HG02981 (cell line): ENCODE measurements around the gene NCR2.

Source experiments
- ATAC-seq: cut with Tn5 transposase; IDR thresholded peaks from one replicate; pipeline ENCODE4 v1.9.1; 2021; ENCODE audit warnings: mild to moderate bottlenecking, moderate library complexity; ENCODE audit not compliant: unreplicated experiment

Gene NCR2

DNA sequence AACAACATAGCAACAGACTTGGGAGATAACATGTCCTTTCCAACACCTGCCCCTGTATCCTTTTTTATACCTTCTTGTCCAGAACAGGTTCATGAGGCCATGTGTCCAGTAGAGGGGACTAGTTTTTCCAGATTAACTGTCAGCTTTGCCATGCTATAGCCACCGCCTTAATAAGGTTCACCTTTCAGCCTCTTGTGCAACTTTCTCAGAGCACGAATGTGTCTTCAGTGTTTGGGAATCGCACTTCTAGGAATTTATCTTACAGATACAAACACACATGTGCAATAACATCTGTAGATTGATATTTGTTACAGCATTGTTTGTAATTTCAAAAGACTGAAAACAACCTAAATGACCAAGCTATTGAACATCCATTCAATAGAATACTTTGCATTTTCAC is 21.4 kb downstream of the NCR2 start:
- ATAC-seq = no peak

DNA sequence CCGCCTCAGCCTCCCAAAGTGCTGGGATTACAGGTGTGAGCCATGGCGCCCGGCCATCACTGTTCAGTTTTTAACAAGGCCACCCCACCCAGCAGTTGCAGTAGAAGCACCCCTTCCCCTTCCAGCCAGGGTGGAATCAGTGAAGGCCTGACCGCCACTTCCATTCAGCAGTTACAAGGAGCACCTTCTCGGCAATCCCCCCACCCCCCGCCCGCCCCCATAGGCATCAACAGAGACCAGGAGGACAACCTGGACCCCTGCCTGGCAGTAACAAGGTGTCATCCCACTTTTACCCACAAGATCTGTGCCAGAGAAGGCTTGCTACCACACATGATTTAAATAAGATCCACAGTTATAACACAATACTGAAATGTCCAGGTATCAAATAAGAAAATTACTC is 23.1 kb downstream of the NCR2 start:
- no peak for ATAC-seq

DNA sequence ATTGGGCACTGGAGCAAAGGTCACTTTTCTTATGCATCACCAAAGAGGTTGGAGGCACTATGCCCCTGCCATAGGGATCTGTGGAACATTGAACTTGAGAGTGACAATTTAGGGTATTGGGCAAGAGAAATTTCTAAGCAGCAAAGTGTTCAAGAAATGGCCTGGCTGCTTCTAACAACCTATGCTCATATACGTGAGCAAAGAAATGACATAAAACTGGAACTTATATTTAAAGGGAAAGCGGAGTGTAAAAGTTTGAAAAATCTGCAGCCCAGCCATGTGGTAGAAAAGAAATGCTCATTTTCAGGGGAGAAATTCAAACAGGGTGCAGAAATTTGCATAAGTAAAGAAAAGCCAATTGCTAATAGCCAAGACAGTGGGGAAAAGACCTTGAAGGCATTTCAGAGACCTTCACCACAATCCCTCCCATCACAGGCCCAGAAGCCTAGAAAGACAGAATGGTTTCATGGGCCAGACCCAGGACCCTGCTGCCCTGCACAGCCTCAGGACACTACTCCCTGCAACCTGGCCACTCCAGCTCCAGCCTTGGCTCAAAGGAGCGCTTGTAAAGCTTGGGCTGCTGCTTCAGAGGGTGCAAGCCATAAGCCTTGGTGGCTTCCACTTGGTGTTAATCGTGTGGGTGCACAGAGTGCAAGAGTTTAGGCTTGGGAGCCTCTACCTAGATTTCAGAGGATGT is 24.4 kb downstream of the NCR2 start:
- no peak for ATAC-seq

DNA sequence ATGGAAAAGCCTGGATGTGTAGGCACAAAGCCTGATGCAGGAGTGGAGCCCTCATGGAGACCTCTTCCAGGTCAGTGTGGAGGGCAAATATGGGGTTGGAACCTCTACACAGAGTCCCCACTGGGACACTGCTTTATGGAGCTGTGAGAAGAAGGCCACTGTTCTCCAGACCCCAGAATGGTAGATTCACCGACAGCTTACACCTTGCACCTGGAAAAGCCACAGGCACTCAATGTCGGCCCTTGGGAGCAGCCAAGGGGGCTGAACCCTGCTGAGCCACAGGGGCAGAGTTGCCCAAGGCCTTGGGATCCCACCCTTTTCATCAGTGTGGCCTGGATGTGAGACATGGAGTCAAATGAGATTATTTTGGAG is 24.9 kb downstream of the NCR2 start:
- no peak for ATAC-seq

DNA sequence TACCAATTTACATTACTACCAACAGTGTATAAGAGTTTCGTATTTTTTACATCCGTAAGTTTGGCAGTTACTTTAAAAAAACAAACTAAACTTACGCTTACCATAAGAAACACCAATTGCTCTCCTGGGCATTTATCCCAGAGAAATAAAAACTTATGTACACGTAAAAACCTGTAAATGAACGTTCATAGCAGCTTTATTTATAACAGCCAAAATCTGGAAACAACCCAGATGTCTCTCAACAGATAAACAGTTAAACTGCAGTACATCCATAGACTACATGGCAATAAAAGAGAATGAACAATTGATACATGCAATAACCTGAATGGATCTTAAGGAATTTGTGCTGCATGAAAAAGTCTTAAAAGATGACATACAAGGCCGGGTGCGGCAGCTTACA is 30.7 kb downstream of the NCR2 start:
- no peak for ATAC-seq

DNA sequence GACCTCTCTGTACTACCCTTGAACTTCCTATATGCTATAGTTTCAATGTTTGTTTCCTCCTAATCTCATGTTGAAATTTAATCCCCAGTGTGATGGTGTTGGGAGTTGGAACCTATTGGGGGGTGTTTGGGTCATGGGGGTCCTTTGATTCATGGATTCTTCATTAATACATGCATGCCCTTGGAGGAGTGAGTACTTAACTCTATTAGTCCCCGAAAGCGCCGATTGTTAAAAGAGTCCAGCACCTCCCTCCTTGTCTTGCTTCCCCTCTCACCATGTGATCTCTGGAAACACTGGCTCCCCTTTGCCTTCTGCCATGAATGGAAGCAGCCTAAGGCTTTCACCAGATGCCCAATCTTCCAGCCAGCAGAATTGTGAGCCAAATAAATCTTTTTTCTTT is 31.7 kb downstream of the NCR2 start:
- ATAC-seq = no peak

DNA sequence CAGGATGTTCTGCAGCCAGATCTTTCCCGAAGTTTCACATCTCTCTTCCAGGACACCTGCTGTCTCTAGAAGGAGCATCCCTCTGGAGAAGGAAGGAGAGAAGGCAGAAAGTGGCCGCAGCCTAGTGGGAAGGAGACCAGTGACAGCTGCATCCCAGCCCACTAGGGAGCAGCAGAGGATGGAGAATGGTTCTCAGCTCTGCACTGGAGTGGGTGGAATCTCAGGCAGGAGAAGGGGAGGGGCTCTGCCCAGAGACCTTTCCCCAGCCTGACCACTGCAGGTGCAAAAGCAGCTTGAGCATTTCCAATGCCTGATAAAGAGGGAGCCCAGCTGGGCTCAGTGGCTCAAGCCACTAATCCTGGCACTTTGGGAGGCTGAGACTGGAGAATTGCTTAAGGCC is 32.3 kb downstream of the NCR2 start:
- no peak for ATAC-seq

DNA sequence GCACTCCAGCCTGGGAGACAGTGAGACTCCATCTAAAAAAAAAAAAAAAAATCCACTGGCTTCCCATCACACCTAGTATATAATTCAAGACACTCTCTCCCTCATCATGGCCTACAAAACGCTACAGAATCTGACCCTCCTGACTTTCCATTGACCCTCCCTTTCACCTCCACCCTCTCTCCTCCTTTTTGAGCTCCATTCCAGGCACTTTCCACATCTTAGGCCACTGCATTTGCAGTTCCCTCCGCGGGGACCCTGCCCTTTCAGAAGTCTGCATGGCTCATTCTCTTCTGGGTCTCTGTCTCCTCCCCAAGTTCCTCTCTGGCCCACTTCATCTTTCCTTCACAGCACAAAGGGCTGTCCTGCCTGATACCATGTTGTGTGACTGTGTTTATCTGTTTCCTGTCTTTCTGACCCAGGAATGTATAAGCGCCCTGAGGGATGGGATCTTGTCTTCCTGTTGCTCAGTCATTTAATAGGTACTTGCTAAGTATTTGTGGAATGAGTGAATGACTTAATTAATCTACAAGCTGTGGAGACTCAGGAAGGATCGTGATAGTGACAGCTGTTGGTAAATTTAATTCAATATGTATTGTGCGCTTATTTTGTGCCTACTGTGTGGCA is 35.2 kb downstream of the NCR2 start:
- no peak for ATAC-seq

DNA sequence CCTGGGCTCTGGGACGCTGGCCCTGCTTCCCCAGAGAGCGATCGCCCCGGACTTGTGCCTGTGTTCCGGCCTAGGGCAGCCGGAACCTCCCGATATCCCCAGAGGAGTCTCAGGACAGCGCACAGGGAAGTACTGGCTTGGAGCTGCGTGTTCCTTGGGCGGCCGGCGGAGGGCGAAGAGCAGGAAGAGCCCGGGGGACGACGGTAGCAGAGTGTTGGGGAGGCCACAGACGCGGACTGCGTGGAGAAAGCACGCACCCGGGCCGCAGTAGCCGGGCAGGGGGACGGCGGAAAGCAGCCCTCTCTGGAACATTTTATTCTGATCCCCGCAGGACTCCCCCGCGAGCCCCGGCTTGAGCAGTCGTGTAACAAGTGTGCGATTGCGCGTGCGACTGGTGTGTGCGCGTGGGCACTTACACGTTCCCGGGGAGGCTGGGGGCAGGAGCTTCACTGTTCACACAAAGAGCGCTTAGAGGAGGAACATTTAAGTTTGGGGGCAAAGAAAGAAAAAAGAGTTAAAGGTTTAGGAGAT is 36.1 kb downstream of the NCR2 start:
- no peak for ATAC-seq

DNA sequence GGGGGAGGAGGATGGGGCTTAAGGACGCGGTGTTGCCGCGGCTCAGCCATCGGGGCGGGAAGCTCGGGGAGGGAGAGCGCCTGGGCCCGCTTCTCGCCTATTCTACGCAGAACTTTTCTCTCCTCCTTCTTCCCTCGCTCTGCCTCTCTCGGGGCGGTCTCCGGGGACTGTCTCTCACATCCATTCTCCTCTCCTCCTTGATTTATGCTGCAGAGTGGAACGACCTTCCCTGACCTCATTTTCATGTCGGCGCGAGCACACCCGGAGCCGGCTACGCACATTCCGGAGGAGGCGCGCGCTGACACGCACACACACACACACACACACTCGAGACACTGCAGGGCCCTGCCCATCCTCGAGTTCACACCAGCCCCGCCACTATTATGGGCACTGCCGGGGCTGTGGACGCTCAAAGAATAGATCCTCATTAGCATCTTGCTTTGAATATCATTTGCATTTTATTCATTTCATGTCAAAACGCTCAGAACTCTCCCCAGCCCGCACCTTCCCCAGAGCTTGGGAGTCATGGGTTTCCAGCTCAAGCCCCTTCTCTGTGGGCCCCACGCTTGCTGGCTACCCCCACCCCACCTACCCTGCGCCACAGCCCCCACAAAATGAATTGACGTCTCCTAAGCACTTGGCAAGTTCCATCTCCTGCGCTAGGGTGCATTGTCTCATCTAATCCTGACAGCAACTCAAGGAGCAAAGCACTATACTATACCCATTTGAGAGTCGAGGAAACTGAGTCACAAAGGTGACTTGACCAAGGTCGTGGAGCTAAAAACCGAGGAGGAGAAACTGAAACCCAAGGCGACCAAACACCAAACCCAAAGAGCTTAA is 36.8 kb downstream of the NCR2 start:
- no peak for ATAC-seq

DNA sequence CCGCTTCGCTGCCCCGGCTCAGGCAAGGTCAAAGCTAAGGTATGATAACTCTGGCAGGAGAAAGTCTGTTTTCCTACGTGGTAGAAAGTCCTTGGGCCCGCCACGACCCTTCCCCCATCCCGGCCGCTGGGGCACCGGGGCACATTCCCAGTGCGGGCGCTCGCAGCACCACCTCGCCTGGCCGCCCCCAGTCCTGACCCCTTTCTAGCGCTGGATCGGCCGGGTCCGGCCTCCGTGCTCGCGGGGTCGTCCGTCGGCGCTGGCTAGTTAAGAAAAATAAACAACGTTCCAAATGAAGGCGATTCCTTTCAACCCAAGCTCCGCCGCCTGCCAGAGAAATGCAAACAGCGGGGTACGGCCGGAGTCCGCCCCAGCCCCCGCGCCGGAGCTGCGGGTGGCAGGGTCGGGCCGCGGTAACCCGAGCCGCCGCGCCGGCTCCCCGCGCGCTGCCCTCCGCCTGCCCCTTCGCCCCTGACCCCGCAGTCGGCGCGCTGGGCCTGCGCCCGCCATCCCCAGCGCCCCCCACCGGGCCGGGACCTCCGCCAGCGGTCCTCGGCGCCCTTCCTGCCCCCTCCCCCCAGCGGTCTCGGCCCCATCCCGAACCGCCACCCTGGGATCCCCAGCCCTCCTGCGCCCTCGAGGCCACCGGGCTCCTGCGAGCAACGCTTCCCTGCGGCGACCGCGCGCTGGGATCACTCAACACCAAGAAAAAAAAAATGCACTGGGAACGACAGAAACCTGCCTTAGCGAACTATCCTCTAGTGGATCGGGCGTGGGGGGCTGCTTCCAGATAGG is 37.6 kb downstream of the NCR2 start:
- no peak for ATAC-seq

DNA sequence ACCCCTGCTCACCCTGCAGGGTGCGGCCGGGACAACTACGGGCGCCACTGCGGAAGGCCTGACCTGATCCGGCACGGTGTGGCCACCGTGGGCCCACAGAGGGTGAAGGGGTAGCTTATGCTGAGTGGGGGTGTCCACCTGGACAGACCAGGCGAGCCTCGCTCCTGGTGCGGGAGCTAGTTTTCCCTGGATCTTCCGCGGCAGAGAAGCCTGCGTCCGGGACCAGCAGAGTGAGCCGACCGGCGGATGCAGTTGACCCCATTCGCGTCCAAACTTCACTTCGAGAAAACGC is 38.2 kb downstream of the NCR2 start:
- no peak for ATAC-seq

DNA sequence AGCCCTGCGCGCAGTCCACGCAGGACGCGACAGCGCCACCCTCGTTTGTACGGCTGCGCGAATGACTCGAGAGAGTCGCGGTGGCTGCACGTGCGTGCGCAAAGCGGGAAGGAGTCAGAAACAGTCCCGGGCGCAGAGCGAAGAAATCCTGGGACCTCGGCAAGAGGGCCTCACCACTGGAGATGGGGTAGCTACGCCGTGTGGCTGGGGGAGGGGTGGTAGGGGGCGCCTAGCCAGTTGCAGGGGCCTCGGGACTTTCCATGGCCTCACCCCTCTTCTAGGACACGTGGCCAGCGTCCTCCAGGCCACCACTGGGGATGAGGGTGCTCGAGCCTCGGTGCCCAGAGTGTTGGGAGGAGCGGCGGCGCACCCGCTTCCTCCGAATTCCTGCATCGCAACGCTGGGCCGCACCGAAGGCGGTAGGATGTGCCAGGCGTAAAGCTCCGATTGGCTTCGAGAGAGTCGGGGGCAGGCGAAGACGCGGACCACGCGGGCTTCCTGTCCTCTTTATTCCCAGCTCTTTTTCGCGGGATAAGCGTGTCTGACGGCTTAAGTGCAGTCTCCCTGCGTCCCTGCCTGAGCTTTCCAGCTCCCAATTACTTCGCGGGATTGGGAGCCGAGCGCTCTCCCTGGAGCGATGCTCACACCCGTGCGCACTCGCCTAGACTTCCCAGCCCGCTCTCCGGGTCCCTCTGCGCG is 38.7 kb downstream of the NCR2 start:
- ATAC-seq = no peak

DNA sequence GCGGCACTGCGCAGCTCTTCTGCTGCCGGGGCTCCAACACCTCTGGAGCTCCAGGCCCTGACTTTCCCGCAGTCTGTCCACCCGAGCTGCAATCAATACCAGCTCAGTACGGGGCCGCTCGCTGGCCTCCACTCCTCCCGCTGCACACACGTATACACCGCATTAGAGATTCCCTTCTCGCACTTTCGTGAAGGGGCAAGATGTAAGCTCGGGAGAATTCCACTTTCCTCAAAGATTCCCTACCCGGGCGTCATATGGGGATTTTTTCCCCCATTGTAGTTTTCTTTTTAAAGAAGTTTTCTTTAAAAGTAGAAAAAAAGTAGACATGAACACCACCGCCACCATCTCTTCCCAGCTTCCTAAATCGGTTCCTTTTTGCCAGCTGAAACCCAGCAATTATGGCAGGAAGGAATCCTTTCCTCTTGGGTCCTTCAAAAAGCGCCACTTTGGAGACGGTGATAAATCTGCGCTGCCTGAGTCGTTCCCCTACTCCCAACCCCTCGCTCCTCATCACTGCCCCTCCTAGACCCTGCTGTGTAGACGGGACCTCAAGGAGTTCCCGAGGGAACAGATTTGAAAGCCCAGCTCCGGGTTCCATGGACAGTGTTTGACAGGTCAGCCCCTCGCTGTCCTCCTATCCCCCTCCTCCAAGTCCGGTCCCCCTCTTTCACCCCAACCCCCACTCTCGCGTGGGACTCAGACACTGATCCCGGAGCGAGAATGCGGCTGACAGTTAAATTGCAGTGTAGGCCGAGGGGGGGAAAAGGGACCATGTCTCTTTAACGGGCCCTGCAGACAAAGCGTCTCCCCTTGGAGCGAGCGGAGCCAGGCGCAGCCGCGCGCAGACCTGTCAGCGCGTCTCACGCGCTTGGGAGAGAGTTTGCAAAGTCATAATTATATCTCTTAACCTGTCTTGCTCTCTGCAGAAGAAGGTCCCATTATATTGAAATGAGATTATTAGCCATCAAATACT is 39.5 kb downstream of the NCR2 start:
- ATAC-seq = no peak

DNA sequence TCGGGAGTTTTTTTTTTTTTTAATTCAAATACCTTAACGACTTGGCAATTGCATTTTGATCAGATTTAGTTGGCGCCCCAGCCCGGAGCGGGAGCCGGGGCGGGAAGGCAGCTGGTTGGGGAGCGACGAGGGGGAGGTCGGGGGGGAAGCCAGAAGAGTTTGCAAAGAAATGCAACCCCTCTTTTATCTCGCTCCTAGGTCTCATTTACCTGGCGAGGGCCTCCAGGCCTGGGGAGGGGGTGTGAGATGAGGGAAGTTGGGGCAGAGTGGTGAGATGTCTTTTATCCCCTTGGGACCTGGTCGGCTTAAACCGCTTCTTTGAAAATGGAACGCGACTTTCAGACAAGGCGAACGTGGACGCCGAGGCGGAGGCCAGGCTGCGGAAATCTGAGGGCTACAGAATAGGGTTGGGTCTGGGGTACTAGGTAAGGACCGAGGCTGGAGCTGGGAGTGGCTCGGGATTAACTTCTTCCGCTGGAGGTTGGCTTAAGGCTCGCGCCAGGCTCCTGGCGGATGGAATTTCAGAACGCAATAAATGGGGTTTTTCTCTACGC is 40.3 kb downstream of the NCR2 start:
- ATAC-seq = no peak

DNA sequence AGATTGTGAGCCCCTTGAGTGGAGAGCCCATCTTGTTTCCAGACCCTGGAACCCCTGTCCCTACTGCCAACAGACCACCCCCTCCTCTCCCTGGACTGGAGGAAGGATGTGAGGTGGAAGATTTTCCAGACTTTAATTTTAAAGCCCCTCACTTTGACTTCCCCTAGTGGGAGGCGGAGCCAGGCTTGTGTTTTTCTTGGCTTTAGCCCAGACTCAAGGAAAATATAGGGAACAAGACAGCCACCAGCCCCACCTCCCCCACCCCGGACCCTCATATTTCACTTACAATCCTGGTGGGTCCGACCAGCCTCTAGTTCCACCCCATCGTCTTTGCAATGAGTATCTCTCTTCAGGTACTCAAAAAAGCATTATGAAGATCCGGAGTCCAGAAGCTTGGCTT is 40.8 kb downstream of the NCR2 start:
- no peak for ATAC-seq

DNA sequence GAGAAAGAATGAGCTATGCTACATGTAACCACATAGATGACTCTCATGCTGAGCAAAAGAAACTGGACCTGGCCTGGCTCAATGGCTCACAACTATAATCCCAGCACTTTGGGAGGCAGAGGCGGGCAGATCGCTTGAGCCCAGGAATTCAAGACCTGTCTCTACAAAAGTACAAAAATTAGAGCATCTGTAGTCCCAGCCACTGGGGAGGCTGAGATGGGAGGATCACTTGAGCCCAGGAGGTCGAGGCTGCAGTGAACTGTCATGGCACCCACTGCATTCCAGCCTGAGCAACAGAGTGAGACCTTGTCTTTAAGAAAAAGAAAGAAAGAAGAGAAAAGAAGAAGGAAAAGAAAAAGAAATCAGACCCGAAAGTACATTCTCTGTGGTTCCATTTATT is 41.7 kb downstream of the NCR2 start:
- ATAC-seq = no peak

DNA sequence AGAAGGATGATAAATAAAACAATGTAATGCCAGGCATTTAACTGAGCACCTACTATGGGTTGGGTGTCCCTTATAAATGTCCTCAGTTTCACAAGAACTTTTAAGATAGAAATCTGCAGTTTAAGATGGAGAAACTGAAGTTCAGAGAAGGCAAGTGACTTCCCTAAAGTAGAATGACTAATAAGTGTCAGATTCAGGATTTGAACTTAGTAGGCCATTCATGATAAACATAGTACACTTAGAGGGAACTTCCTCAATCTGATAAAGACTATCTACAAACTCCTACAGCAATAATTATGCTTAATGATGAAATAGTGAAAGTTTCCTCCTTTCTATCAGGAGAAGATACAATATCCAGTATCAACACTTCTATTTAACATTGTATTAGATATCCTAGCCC is 43.9 kb downstream of the NCR2 start:
- ATAC-seq = no peak

DNA sequence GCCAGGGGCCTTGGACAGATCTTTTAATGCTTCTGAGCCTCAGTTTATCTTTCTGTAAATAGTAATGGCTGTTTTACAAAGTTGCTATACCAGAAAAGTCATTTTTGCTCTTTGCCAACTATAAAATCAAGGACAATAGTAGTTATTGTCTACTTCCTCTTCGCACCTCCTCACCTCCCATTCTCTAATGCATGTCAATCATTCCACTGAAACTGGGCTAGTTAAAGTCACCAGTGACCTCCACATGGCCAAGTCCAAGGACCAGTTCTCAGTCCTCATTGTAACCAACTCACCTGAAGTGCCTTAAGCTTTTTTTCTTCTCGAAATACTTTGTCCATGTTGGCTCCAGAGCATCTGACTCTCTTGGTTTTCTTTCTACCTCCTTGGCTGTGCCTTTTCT is 51.2 kb downstream of the NCR2 start:
- no peak for ATAC-seq
